CD14-positive monocyte (primary cell): Measurements from ENCODE around the gene ALG10. TPM values are rescaled to one million over a fixed set of nuclear protein-coding genes. Genes with fewer than 3 reads are reported as not detected.

Experiments
- DNase-seq, 3 donors: peaks; one replicate each; pipeline ENCODE4 v3.0.0-alpha.2; 2011 to 2022
- H2AFZ ChIP-seq: 2 replicates; pipeline ENCODE4 v1.6.0; 2012; ENCODE audit warnings: mild to moderate bottlenecking, low read depth, low read length, inconsistent platforms; ENCODE audit not compliant: insufficient read depth, poor library complexity, severe bottlenecking
- H3K27ac ChIP-seq, 2 donors: 1 replicate in 1 of 2; 2 replicates in 1 of 2; pipeline ENCODE4 v1.5.1; 2012 to 2013; ENCODE audit warnings: low read length in 2 of 2, control low read depth in 1 of 2, inconsistent platforms in 1 of 2, low read depth in 1 of 2, mild to moderate bottlenecking in 1 of 2
- H3K27me3 ChIP-seq, 2 donors: one replicate each; pipeline versions ENCODE4 v1.6.0 to v1.6.1; 2011 to 2013; ENCODE audit warnings: low read length in 2 of 2; ENCODE audit not compliant: control insufficient read depth in 2 of 2, insufficient read depth in 2 of 2
- H3K36me3 ChIP-seq, 2 donors: replicated peaks in 1 of 2; 1 replicate in 1 of 2; 2 replicates in 1 of 2; pipeline versions ENCODE4 v1.5.1 to v1.6.1; 2012 to 2013; ENCODE audit warnings: low read length in 2 of 2, control low read depth in 1 of 2, inconsistent platforms in 1 of 2, mild to moderate bottlenecking in 1 of 2; ENCODE audit not compliant: insufficient read depth in 2 of 2, control insufficient read depth in 1 of 2
- H3K4me1 ChIP-seq, 2 donors: 1 replicate in 1 of 2; 2 replicates in 1 of 2; pipeline versions ENCODE4 v1.5.1 to v1.6.1; 2012 to 2013; ENCODE audit warnings: low read length in 2 of 2, control low read depth in 1 of 2, inconsistent platforms in 1 of 2, mild to moderate bottlenecking in 1 of 2, moderate library complexity in 1 of 2; ENCODE audit not compliant: insufficient read depth in 2 of 2, control insufficient read depth in 1 of 2
- H3K4me2 ChIP-seq: replicated peaks from 2 replicates; pipeline ENCODE3; 2012; ENCODE audit warnings: low read length, moderate library complexity, mild to moderate bottlenecking; ENCODE audit not compliant: poor library complexity, severe bottlenecking; ENCODE audit errors: extremely low read depth
- H3K4me3 ChIP-seq, 3 experiments: fragments of 200-600 bp in 1 of 3; sonication (generic) in 1 of 3; replicated peaks in 1 of 3; 1 replicate in 2 of 3; 2 replicates in 1 of 3; pipeline ENCODE4 v1.5.1; 2011 to 2013; ENCODE audit warnings: low read length in 3 of 3, mild to moderate bottlenecking in 3 of 3, control low read depth in 2 of 3, low read depth in 2 of 3, inconsistent platforms in 1 of 3, moderate library complexity in 1 of 3
- H3K79me2 ChIP-seq: 2 replicates; pipeline ENCODE4 v1.6.0; 2012; ENCODE audit warnings: mild to moderate bottlenecking, control low read depth, inconsistent platforms, low read length, moderate library complexity; ENCODE audit not compliant: insufficient read depth
- H3K9ac ChIP-seq: 2 replicates; pipeline ENCODE4 v1.6.0; 2017; ENCODE audit warnings: low read length, mild to moderate bottlenecking; ENCODE audit not compliant: insufficient read depth, poor library complexity, severe bottlenecking
- H3K9me3 ChIP-seq, 2 donors: replicated peaks in 1 of 2; 1 replicate in 1 of 2; 2 replicates in 1 of 2; pipeline versions ENCODE4 v1.5.1 to v1.6.1; 2012 to 2013; ENCODE audit warnings: low read length in 2 of 2, control low read depth in 1 of 2; ENCODE audit not compliant: control insufficient read depth in 1 of 2, insufficient read depth in 1 of 2
- H4K20me1 ChIP-seq: 2 replicates; pipeline ENCODE4 v1.6.0; 2012; ENCODE audit warnings: mild to moderate bottlenecking, low read length, control low read depth, moderate library complexity; ENCODE audit not compliant: insufficient read depth
- H3K27ac Mint-ChIP-seq, 7 donors: one replicate each; pipeline ENCODE4 v1.8.0; 2020; ENCODE audit warnings: mild to moderate bottlenecking in 7 of 7, mixed read lengths in 7 of 7, moderate library complexity in 6 of 7, inconsistent platforms in 2 of 7
- H3K27me3 Mint-ChIP-seq, 3 donors: one replicate each; pipeline ENCODE4 v1.8.0; 2021 to 2022; ENCODE audit warnings: low read depth in 3 of 3, mild to moderate bottlenecking in 3 of 3, mixed read lengths in 3 of 3, moderate library complexity in 3 of 3, inconsistent platforms in 1 of 3
- H3K36me3 Mint-ChIP-seq, 2 donors: one replicate each; pipeline ENCODE4 v1.8.0; 2020; ENCODE audit warnings: mixed read lengths in 2 of 2, inconsistent platforms in 1 of 2, mild to moderate bottlenecking in 1 of 2
- H3K4me1 Mint-ChIP-seq: one replicate; pipeline ENCODE4 v1.8.0; 2020; ENCODE audit warnings: mild to moderate bottlenecking, mixed read lengths
- H3K4me3 Mint-ChIP-seq, 2 donors: one replicate each; pipeline ENCODE4 v1.8.0; 2020; ENCODE audit warnings: mild to moderate bottlenecking in 2 of 2, mixed read lengths in 2 of 2, moderate library complexity in 1 of 2
- H3K9me3 Mint-ChIP-seq, 7 donors: one replicate each; pipeline ENCODE4 v1.8.0; 2020 to 2022; ENCODE audit warnings: mixed read lengths in 7 of 7, mild to moderate bottlenecking in 6 of 7, moderate library complexity in 6 of 7, inconsistent platforms in 2 of 7
- WGBS: methylation state at CpG from one replicate; pipeline ENCODE4 v1.1.5; 2013; ENCODE audit warnings: missing lambda C conversion rate; ENCODE audit not compliant: insufficient coverage; 5-methylcytosine and 5-hydroxymethylcytosine counted together
- intact Hi-C, 2 donors: fragments of 100-400 bp; cut with micrococcal nuclease; formaldehyde crosslinking; loops; one replicate each; pipeline versions ENCODE4 v1.15.0 to v1.15.1; 2023
- polyA plus RNA-seq, 3 donors: library from polyadenylated mRNA; depleted of rRNA in 1 of 3; unstranded in 2 of 3; stranded (reverse) in 1 of 3; fragments of 300-500 nt in 2 of 3; fragments of >200 nt in 1 of 3; fragmentation: Illumina TruSeq in 2 of 3; gene quantifications; 1 replicate in 2 of 3; 2 replicates in 1 of 3; pipeline ENCODE4 v1.2.3, GENCODE V29; 2012 to 2021
- small RNA-seq: library from RNA; depleted of rRNA; stranded (forward); fragments of <200 nt; gene quantifications from one replicate; pipeline ENCODE3, GENCODE V24; 2012; ENCODE audit warnings: low read depth; ENCODE audit not compliant: insufficient read length
- TF ChIP-seq, protein P1 (sequence below): fragments of 200-600 bp; IDR thresholded peaks from one replicate; pipeline ENCODE4 v1.8.0; 2022; ENCODE audit warnings: antibody characterized with exemption, mild to moderate bottlenecking

ALG10 gene
- polyA plus RNA-seq, 3 donors = 1.5 to 2.0 (median 1.6) TPM

DNA sequence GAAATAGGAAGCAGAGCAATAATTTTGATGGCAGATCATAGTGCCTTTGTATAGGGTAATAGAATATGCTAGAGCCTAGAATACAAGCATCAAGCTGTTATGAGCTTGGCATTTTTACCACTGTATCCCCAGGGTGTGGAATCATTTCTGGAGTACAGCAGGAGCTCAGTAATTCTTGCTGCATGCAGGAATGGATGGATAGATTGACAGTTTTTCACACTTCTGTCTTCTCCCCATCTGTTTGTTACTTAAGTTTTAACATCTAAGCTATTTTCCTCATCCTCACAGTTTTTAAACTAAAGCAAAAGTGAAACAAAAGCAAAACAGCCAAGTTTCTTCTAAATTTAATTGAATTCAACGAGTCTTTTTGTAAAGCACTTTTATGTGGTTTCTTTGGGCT is 32.6 kb downstream of the ALG10 start:
- no peaks in the 10 kb centered on the region for H3K79me2 ChIP-seq
- no CpG with 5 or more reads among the region's 1 CpG for WGBS
- no peaks in the 10 kb centered on the region for H4K20me1 ChIP-seq
- Mint-ChIP-seq H3K27me3 (peaks cover 0 to 3% (median 0%) of the 10 kb centered on the region in 3 donors), H3K36me3 (no peaks in the 10 kb centered on the region), H3K4me1 (no peaks in the 10 kb centered on the region), H3K4me3 (no peak overlapping the region), H3K9me3 (peaks cover 4 to 12% (median 6%) of the 10 kb centered on the region in 7 donors), H3K27ac (no peak overlapping the region)
- TF ChIP-seq, protein P1, sequence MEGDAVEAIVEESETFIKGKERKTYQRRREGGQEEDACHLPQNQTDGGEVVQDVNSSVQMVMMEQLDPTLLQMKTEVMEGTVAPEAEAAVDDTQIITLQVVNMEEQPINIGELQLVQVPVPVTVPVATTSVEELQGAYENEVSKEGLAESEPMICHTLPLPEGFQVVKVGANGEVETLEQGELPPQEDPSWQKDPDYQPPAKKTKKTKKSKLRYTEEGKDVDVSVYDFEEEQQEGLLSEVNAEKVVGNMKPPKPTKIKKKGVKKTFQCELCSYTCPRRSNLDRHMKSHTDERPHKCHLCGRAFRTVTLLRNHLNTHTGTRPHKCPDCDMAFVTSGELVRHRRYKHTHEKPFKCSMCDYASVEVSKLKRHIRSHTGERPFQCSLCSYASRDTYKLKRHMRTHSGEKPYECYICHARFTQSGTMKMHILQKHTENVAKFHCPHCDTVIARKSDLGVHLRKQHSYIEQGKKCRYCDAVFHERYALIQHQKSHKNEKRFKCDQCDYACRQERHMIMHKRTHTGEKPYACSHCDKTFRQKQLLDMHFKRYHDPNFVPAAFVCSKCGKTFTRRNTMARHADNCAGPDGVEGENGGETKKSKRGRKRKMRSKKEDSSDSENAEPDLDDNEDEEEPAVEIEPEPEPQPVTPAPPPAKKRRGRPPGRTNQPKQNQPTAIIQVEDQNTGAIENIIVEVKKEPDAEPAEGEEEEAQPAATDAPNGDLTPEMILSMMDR = no peak
- H3K4me1 ChIP-seq = no peaks in the 10 kb centered on the region
- H3K9ac ChIP-seq = no peak overlapping the region
- intact Hi-C loops = no loop called here
- H3K27me3 ChIP-seq = no peaks in the 10 kb centered on the region
- H3K9me3 ChIP-seq = no peaks in the 10 kb centered on the region
- DNase-seq = no peak
- no peak overlapping the region for H3K4me3 ChIP-seq
- H3K27ac ChIP-seq = no peak overlapping the region
- no peaks in the 10 kb centered on the region for H3K36me3 ChIP-seq
- no peak overlapping the region for H3K4me2 ChIP-seq
- no peak overlapping the region for H2AFZ ChIP-seq

Small RNA genes lying within 50 kb of the gene (small RNA-seq; reads per million reads assigned to genes)
- gene RF00019 = not detected
